MCF 10A (cell line): ENCODE data around the gene SLC5A2. TPM values are rescaled to one million over a fixed set of nuclear protein-coding genes. Genes with fewer than 3 reads are reported as not detected.
"Not testable (repeated sequence)": the region's sequence is repeated elsewhere in the genome, so short reads cannot be mapped to it uniquely, and the experiment has no call there.

Experiments used
- BruUV-seq: library from RNA; stranded (reverse); fragments of 400-500 nt; replicated peaks from 2 replicates; lab custom pipeline; 2021; lab: Mats Ljungman, UMichigan
- CTCF ChIA-PET: fragments of 300-600 bp; sonication (Branson Sonifier 250); formaldehyde crosslinking; extraction: SDS; loops from one replicate; lab custom pipeline; 2021; ENCODE audit warnings: antibody characterized with exemption, inconsistent platforms; lab: Yijun Ruan, JAX
- POLR2A ChIA-PET: fragments of 300-600, 350-650 bp; sonication (Branson Sonifier 250); formaldehyde crosslinking; extraction: SDS; loops from one replicate; lab custom pipeline; 2020; ENCODE audit warnings: antibody characterized with exemption, inconsistent platforms; lab: Yijun Ruan, JAX
- DNase-seq: peaks from one replicate; pipeline ENCODE4 v3.0.0-alpha.2; 2018; ENCODE audit not compliant: unreplicated experiment
- H3K27ac Mint-ChIP-seq: one replicate; pipeline ENCODE4 v1.8.0; 2022; ENCODE audit warnings: mild to moderate bottlenecking, low read depth, mixed read lengths; ENCODE audit not compliant: unreplicated experiment
- H3K27me3 Mint-ChIP-seq: one replicate; pipeline ENCODE4 v1.8.0; 2022; ENCODE audit warnings: mixed read lengths; ENCODE audit not compliant: insufficient read depth, unreplicated experiment
- H3K36me3 Mint-ChIP-seq: one replicate; pipeline ENCODE4 v1.8.0; 2022; ENCODE audit warnings: mild to moderate bottlenecking, moderate library complexity, mixed read lengths; ENCODE audit not compliant: insufficient read depth, unreplicated experiment
- H3K4me1 Mint-ChIP-seq: one replicate; pipeline ENCODE4 v1.8.0; 2022; ENCODE audit warnings: mixed read lengths; ENCODE audit not compliant: insufficient read depth, unreplicated experiment
- H3K4me3 Mint-ChIP-seq: one replicate; pipeline ENCODE4 v1.8.0; 2022; ENCODE audit warnings: mild to moderate bottlenecking, moderate library complexity, mixed read lengths; ENCODE audit not compliant: unreplicated experiment
- H3K9me3 Mint-ChIP-seq: one replicate; pipeline ENCODE4 v1.8.0; 2022; ENCODE audit warnings: mixed read lengths; ENCODE audit not compliant: unreplicated experiment
- intact Hi-C: fragments of 100-400 bp; cut with micrococcal nuclease; formaldehyde crosslinking; loops from 2 replicates; pipeline ENCODE4 v1.14.1; 2022
- total RNA-seq: library from RNA; stranded (reverse); gene quantifications from 2 replicates; pipeline ENCODE4 v1.2.3, GENCODE V29; 2022
- TF ChIP-seq, protein P1 (sequence below): fragments of 200-600 bp; IDR thresholded peaks from one replicate; pipeline ENCODE4 v1.8.0; 2022; ENCODE audit warnings: antibody characterized with exemption, mild to moderate bottlenecking; ENCODE audit not compliant: unreplicated experiment

SLC5A2 gene
- total RNA-seq, 1 experiment from 2014 or later, result not detected

DNA sequence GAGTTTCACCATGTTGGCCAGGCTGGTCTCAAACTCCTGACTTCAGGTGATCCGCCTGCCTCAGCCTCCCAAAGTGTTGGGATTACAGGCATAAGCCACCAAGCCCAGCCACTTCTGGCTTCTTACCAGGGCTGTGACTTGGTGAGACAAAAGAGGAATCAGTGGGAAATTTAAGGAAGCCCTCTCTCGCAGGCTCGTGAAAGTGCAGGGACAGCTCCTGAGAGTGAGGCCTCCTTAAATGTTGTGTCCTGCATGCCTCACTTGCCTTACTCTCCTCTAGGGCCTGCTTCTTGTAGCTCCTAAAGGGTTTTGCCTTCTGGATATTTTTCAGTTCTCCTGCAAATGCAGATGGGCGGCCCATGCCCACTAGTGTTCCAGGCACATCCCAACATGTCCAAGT is 50.0 kb downstream of the SLC5A2 start:
- Mint-ChIP-seq H3K36me3 (no peaks in the 10 kb centered on the region), H3K4me3 (no peak overlapping the region), H3K27me3 (peaks cover 14% of the 10 kb centered on the region), H3K9me3 (no peaks in the 10 kb centered on the region), H3K27ac (no peak overlapping the region), H3K4me1 (no peaks in the 10 kb centered on the region)
- ChIA-PET POLR2A (no interaction called here), CTCF (interaction anchor here (0.6 kb wide), 1 partner anchor 11 kb away, joined by 3 read pairs; no protein-coding TSS in a partner anchor)
- intact Hi-C loops, result no loop called here
- BruUV-seq, result no TSS peak
- DNase-seq, result no peak
- TF ChIP-seq, protein P1, sequence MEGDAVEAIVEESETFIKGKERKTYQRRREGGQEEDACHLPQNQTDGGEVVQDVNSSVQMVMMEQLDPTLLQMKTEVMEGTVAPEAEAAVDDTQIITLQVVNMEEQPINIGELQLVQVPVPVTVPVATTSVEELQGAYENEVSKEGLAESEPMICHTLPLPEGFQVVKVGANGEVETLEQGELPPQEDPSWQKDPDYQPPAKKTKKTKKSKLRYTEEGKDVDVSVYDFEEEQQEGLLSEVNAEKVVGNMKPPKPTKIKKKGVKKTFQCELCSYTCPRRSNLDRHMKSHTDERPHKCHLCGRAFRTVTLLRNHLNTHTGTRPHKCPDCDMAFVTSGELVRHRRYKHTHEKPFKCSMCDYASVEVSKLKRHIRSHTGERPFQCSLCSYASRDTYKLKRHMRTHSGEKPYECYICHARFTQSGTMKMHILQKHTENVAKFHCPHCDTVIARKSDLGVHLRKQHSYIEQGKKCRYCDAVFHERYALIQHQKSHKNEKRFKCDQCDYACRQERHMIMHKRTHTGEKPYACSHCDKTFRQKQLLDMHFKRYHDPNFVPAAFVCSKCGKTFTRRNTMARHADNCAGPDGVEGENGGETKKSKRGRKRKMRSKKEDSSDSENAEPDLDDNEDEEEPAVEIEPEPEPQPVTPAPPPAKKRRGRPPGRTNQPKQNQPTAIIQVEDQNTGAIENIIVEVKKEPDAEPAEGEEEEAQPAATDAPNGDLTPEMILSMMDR, result no peak

DNA sequence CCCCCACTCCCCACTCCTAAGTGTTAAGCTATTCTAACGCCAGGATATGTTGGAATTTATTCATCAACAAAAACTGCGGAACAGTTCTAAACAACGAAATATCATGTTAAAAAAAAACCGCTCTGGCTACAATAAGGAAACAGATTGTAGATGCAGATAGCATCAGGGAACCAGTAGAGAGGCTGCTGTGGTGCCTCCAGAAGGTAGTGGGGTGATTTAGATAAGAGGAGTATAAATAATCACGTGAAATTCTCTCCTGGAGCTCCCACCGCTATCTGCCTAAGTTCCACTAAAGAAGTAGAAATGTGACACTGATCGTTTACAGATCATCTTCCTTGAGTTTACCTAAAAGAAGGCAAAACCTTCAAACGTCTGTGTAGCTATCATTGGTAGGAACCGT is 52.8 kb downstream of the SLC5A2 start:
- Mint-ChIP-seq H3K27me3 (no peaks in the 10 kb centered on the region), H3K9me3 (no peaks in the 10 kb centered on the region), H3K27ac (no peak overlapping the region), H3K4me1 (no peaks in the 10 kb centered on the region), H3K36me3 (no peaks in the 10 kb centered on the region), H3K4me3 (no peak overlapping the region)
- no peak for DNase-seq
- intact Hi-C loops, result no loop called here
- no TSS peak for BruUV-seq
- TF ChIP-seq, protein P1, result no peak
- CTCF ChIA-PET, result no interaction called here
- POLR2A ChIA-PET, result interaction anchor here (0.6 kb wide), 1 partner anchor 108 kb away, joined by 4 read pairs; no protein-coding TSS in a partner anchor

DNA sequence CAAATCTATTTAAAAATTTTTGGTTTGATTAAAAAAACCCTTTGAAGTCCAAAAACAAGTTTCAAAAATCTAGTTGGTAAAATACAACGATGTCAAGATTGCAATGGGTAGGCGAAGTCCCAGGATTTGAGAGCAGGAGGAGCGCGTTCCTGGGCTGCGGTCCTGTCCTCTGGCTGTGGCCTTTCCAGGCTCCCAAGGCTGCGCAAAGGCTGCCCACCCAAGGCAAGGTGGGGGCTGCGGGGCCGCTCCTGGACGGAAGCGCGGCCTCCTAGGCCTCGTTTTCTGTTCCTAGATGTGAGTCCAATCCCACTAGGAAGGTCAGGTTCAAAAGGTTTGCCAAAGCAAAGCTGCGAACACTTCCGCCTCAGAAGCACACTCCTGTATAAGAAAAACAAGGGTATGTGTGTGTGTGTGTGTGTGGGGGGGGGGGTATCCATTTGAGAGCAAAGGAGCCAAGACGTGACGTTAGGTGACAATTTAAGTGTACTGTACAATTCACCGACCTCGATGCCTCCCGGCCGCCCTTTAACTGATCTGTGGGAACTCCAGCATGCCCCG is 54.0 kb downstream of the SLC5A2 start:
- intact Hi-C loops, result no loop called here
- no peaks in the 10 kb centered on the region for H3K9me3 Mint-ChIP-seq
- no TSS peak for BruUV-seq
- no peak overlapping the region for H3K27ac Mint-ChIP-seq
- H3K36me3 Mint-ChIP-seq, result no peaks in the 10 kb centered on the region
- ChIA-PET POLR2A (no interaction called here), CTCF (no interaction called here)
- H3K4me3 Mint-ChIP-seq, result no peak overlapping the region
- no peak for DNase-seq
- no peaks in the 10 kb centered on the region for H3K27me3 Mint-ChIP-seq
- TF ChIP-seq, protein P1, result no peak
- H3K4me1 Mint-ChIP-seq, result no peaks in the 10 kb centered on the region

DNA sequence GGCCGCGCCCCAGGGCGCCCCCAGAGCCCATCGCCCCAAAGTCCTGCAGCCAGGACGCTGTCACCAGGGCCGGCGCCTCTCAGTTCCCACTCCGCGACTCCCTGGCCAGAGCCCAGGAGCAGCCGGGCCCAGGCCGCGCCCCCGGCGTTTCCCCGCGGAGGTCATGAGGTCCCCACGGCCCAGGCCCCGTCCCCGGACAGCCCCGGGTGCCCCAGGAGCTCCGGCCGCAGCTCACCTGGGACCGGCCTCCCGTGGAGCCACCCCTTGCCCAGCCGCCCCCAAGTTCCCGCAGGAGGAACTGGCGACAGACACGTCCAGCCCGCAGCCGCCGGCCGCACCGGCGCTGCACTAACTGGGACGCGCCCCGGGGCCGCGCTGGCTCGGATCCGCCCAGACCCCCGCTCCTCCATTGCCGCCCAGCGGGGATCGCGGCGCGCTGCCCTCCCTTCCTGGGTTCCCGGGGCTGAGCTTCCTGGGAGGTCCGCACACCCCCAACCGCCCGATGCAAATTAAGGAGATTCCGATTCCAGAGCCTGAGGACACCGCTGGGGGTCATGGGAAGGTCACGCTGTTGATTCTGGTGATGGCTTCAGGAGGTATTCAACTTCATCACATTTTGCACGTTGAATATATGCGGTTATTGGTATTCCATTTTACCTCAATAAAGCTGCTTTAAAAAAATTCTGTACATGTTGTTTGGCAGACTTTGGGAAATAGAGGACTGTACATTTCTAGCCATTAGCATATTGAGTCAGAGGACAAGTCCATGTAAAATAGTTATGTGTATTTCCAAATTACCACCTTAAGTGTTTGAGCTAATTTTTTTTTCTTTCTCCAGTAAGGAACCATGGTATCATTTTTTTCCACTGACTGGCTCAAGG is 54.7 kb downstream of the SLC5A2 start:
- H3K9me3 Mint-ChIP-seq, result no peaks in the 10 kb centered on the region
- ChIA-PET CTCF (no interaction called here), POLR2A (no interaction called here)
- H3K4me1 Mint-ChIP-seq, result no peaks in the 10 kb centered on the region
- H3K36me3 Mint-ChIP-seq, result no peaks in the 10 kb centered on the region
- DNase-seq, result no peak
- TF ChIP-seq, protein P1, result no peak
- BruUV-seq, result no TSS peak
- no peak overlapping the region for H3K4me3 Mint-ChIP-seq
- H3K27ac Mint-ChIP-seq, result no peak overlapping the region
- H3K27me3 Mint-ChIP-seq, result no peaks in the 10 kb centered on the region
- intact Hi-C loops, result no loop called here

DNA sequence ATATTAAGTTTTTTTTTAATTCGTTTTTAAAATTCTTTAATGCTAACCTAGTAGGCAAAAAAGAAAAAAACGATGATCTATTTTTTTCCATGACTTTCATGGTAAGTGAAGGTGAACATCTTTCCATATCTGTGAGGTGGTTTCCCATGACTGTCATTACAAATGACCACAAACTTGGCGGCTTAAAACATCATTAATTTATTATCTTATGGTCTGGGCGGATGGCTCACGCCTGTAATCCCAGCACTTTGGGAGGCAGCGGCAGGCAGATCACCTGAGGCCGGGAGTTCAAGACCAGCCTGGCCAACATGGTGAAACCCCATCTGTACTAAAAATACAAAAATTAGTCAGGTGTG is 55.3 kb downstream of the SLC5A2 start:
- H3K27me3 Mint-ChIP-seq, BruUV-seq, H3K4me3 Mint-ChIP-seq, DNase-seq, CTCF ChIA-PET, H3K36me3 Mint-ChIP-seq, POLR2A ChIA-PET, H3K9me3 Mint-ChIP-seq, intact Hi-C loops, H3K4me1 Mint-ChIP-seq, H3K27ac Mint-ChIP-seq: not testable (repeated sequence)

DNA sequence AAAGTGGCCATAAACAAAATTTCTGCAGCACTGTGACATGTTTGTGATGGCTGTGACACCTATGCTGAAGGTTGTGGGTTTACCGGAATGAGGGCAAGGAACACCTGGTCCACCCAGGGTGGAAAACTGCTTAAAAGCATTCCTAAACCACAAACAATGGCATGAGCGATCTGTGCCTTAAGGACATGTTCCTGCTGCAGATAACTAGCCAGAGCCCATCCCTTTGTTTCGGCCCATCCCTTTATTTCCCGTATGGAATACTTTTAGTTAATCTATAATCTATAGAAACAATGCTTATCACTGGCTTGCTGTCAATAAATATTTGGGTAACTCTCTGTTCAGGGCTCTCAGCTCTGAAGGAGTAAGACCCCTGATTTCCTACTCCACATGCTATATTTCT is 56.8 kb downstream of the SLC5A2 start:
- intact Hi-C loops, H3K4me1 Mint-ChIP-seq, BruUV-seq, H3K9me3 Mint-ChIP-seq, H3K36me3 Mint-ChIP-seq, H3K4me3 Mint-ChIP-seq, H3K27ac Mint-ChIP-seq, H3K27me3 Mint-ChIP-seq, DNase-seq, POLR2A ChIA-PET: not testable (repeated sequence)
- CTCF ChIA-PET, result interaction anchor here (0.7 kb wide), 1 partner anchor 10 kb away, joined by 3 read pairs; no protein-coding TSS in a partner anchor
